ENCODE data around the gene VAMP2. TPM values are rescaled to one million over a fixed set of nuclear protein-coding genes. Genes with fewer than 3 reads are reported as not detected.

The VAMP2 gene
- polyA plus RNA-seq, 2 donors: 21.9 to 22.4 TPM

GRCh38 chr17:8124350-8125153, 38.2 kb downstream of the VAMP2 start:
- WGBS, 2 donors: 5 to 6% methylated on average over 24 of the region's 24 CpGs
- Histone ChIP-seq H3K27me3 (ENCODE audit: control insufficient read depth in 1 of 2, insufficient read depth in 2 of 2, low read length in 2 of 2) (no peaks in the 10 kb centered on the region), H3K4me1 (ENCODE audit: control insufficient read depth in 2 of 2, insufficient read depth in 2 of 2, low read length in 1 of 2) (peaks cover 22 to 27% of the 10 kb centered on the region in 2 donors), H3K9me3 (ENCODE audit: control insufficient read depth in 2 of 2, insufficient read depth in 1 of 2, low read depth in 1 of 2, low read length in 1 of 2) (no peaks in the 10 kb centered on the region), H3K27ac (ENCODE audit: low read depth in 2 of 2, low read length in 1 of 2) (no peak overlapping the region), H3K4me3 (ENCODE audit: low read depth in 1 of 2, low read length in 2 of 2) (peak overlapping the region in 1 of 2 donors; percentile 49), H3K36me3 (ENCODE audit: control insufficient read depth in 2 of 2, insufficient read depth in 2 of 2, low read length in 1 of 2) (no peaks in the 10 kb centered on the region)

GRCh38 chr17:8123695-8124349, 38.9 kb downstream of the VAMP2 start, which contains the start of gene HES7:
Gene HES7, minus strand, starts transcription at chr17:8124106. Its CDS starts 22 bp downstream, at chr17:8124084.
- 0 to 2% methylated on average over 29 of the region's 29 CpGs for WGBS, 2 donors
- H3K27me3 ChIP-seq (ENCODE audit: control insufficient read depth in 1 of 2, insufficient read depth in 2 of 2, low read length in 2 of 2): no peaks in the 10 kb centered on the region

GRCh38 chr17:8122924-8123694, 39.6 kb downstream of the VAMP2 start:
- Histone ChIP-seq H3K4me1 (ENCODE audit: control insufficient read depth in 2 of 2, insufficient read depth in 2 of 2, low read length in 1 of 2) (peaks cover 22 to 27% of the 10 kb centered on the region in 2 donors), H3K36me3 (ENCODE audit: control insufficient read depth in 2 of 2, insufficient read depth in 2 of 2, low read length in 1 of 2) (no peaks in the 10 kb centered on the region), H3K27me3 (ENCODE audit: control insufficient read depth in 1 of 2, insufficient read depth in 2 of 2, low read length in 2 of 2) (no peaks in the 10 kb centered on the region), H3K27ac (ENCODE audit: low read depth in 2 of 2, low read length in 1 of 2) (peak overlapping the region in 1 of 2 donors; percentile 3), H3K4me3 (ENCODE audit: low read depth in 1 of 2, low read length in 2 of 2) (peak overlapping the region; percentile 18 to 49), H3K9me3 (ENCODE audit: control insufficient read depth in 2 of 2, insufficient read depth in 1 of 2, low read depth in 1 of 2, low read length in 1 of 2) (no peaks in the 10 kb centered on the region)
- 1 to 2% methylated on average over 51 to 55 of the region's 55 CpGs for WGBS, 2 donors

More at GRCh38 chr17:8123695-8124349, 38.9 kb downstream of the VAMP2 start, which contains the start of gene HES7:
- peak within 1 kb of the TSS; percentile 18 to 49 for H3K4me3 ChIP-seq (ENCODE audit: low read depth in 1 of 2, low read length in 2 of 2)
- H3K36me3 ChIP-seq (ENCODE audit: control insufficient read depth in 2 of 2, insufficient read depth in 2 of 2, low read length in 1 of 2): no peaks in the 10 kb centered on the region
- H3K9me3 ChIP-seq (ENCODE audit: control insufficient read depth in 2 of 2, insufficient read depth in 1 of 2, low read depth in 1 of 2, low read length in 1 of 2): no peaks in the 10 kb centered on the region
- H3K4me1 ChIP-seq (ENCODE audit: control insufficient read depth in 2 of 2, insufficient read depth in 2 of 2, low read length in 1 of 2): peaks cover 22 to 27% of the 10 kb centered on the region in 2 donors
- peak within 1 kb of the TSS in 1 of 2 donors; percentile 3 for H3K27ac ChIP-seq (ENCODE audit: low read depth in 2 of 2, low read length in 1 of 2)

- H3K27ac ChIP-seq (ENCODE audit: low read depth in 2 of 2, low read length in 1 of 2): no peak overlapping the region
- peak overlapping the region; percentile 46 to 49 for H3K4me3 ChIP-seq (ENCODE audit: low read depth in 1 of 2, low read length in 2 of 2)
- 1% methylated on average over 29 of the region's 29 CpGs for WGBS, 2 donors
- peaks cover 26 to 27% of the 10 kb centered on the region in 2 donors for H3K4me1 ChIP-seq (ENCODE audit: control insufficient read depth in 2 of 2, insufficient read depth in 2 of 2, low read length in 1 of 2)
- H3K36me3 ChIP-seq (ENCODE audit: control insufficient read depth in 2 of 2, insufficient read depth in 2 of 2, low read length in 1 of 2): no peaks in the 10 kb centered on the region
- no peaks in the 10 kb centered on the region for H3K27me3 ChIP-seq (ENCODE audit: control insufficient read depth in 1 of 2, insufficient read depth in 2 of 2, low read length in 2 of 2)
- no peaks in the 10 kb centered on the region for H3K9me3 ChIP-seq (ENCODE audit: control insufficient read depth in 2 of 2, insufficient read depth in 1 of 2, low read depth in 1 of 2, low read length in 1 of 2)
Observed at GRCh38 chr17:8122422-8122923, 40.3 kb downstream of the VAMP2 start.

GRCh38 chr17:8121681-8122421, 40.9 kb downstream of the VAMP2 start:
- no peaks in the 10 kb centered on the region for H3K27me3 ChIP-seq (ENCODE audit: control insufficient read depth in 1 of 2, insufficient read depth in 2 of 2, low read length in 2 of 2)
- no peaks in the 10 kb centered on the region for H3K36me3 ChIP-seq (ENCODE audit: control insufficient read depth in 2 of 2, insufficient read depth in 2 of 2, low read length in 1 of 2)
- H3K4me1 ChIP-seq (ENCODE audit: control insufficient read depth in 2 of 2, insufficient read depth in 2 of 2, low read length in 1 of 2): peaks cover 26 to 27% of the 10 kb centered on the region in 2 donors
- peak overlapping the region in 1 of 2 donors; percentile 0 for H3K27ac ChIP-seq (ENCODE audit: low read depth in 2 of 2, low read length in 1 of 2)
- H3K4me3 ChIP-seq (ENCODE audit: low read depth in 1 of 2, low read length in 2 of 2): peak overlapping the region; percentile 46 to 49
- 1% methylated on average over 50 to 76 of the region's 76 CpGs for WGBS, 2 donors
- no peaks in the 10 kb centered on the region for H3K9me3 ChIP-seq (ENCODE audit: control insufficient read depth in 2 of 2, insufficient read depth in 1 of 2, low read depth in 1 of 2, low read length in 1 of 2)

- Histone ChIP-seq H3K9me3 (ENCODE audit: control insufficient read depth in 2 of 2, insufficient read depth in 1 of 2, low read depth in 1 of 2, low read length in 1 of 2) (no peaks in the 10 kb centered on the region), H3K4me3 (ENCODE audit: low read depth in 1 of 2, low read length in 2 of 2) (peak overlapping the region; percentile 46 to 49), H3K36me3 (ENCODE audit: control insufficient read depth in 2 of 2, insufficient read depth in 2 of 2, low read length in 1 of 2) (no peaks in the 10 kb centered on the region), H3K27ac (ENCODE audit: low read depth in 2 of 2, low read length in 1 of 2) (peak overlapping the region in 1 of 2 donors; percentile 0), H3K27me3 (ENCODE audit: control insufficient read depth in 1 of 2, insufficient read depth in 2 of 2, low read length in 2 of 2) (no peaks in the 10 kb centered on the region), H3K4me1 (ENCODE audit: control insufficient read depth in 2 of 2, insufficient read depth in 2 of 2, low read length in 1 of 2) (peaks cover 26 to 27% of the 10 kb centered on the region in 2 donors)
- WGBS, 2 donors: 0 to 1% methylated on average over 18 to 25 of the region's 25 CpGs
Observed at GRCh38 chr17:8121407-8121680, 41.4 kb downstream of the VAMP2 start.

- Histone ChIP-seq H3K27me3 (ENCODE audit: control insufficient read depth in 1 of 2, insufficient read depth in 2 of 2, low read length in 2 of 2) (no peaks in the 10 kb centered on the region), H3K4me1 (ENCODE audit: control insufficient read depth in 2 of 2, insufficient read depth in 2 of 2, low read length in 1 of 2) (peaks cover 24 to 27% of the 10 kb centered on the region in 2 donors), H3K27ac (ENCODE audit: low read depth in 2 of 2, low read length in 1 of 2) (peak overlapping the region; percentile 23 to 66), H3K4me3 (ENCODE audit: low read depth in 1 of 2, low read length in 2 of 2) (peak overlapping the region; percentile 24 to 49), H3K36me3 (ENCODE audit: control insufficient read depth in 2 of 2, insufficient read depth in 2 of 2, low read length in 1 of 2) (no peaks in the 10 kb centered on the region), H3K9me3 (ENCODE audit: control insufficient read depth in 2 of 2, insufficient read depth in 1 of 2, low read depth in 1 of 2, low read length in 1 of 2) (no peaks in the 10 kb centered on the region)
- WGBS, 2 donors: 0 to 1% methylated on average over 40 of the region's 40 CpGs
Observed at GRCh38 chr17:8120520-8121406, 42.0 kb downstream of the VAMP2 start.

All from esophagus (tissue), 2 donors.